Vagina (tissue), 2 donors: Measurements from ENCODE around the gene MAP3K9. TPM values are rescaled to one million over a fixed set of nuclear protein-coding genes. Genes with fewer than 3 reads are reported as not detected.

Experiments
- DNase-seq, 2 donors: peaks; one replicate each; pipeline ENCODE4 v3.0.0-alpha.2; 2017; ENCODE audit errors: extremely low spot score in 2 of 2
- H3K27ac ChIP-seq: fragments of 200-600 bp; sonication (generic); one replicate; pipeline ENCODE4 v1.5.1; 2019
- H3K27me3 ChIP-seq: fragments of 200-600 bp; sonication (generic); one replicate; pipeline ENCODE4 v1.5.1; 2019
- H3K36me3 ChIP-seq, 2 donors: fragments of 200-600 bp; sonication (generic); one replicate each; pipeline ENCODE4 v1.5.1; 2017 to 2019
- H3K4me1 ChIP-seq: fragments of 200-600 bp; sonication (generic); one replicate; pipeline ENCODE4 v1.5.1; 2019
- H3K4me3 ChIP-seq, 2 donors: fragments of 200-600 bp; sonication (generic); 1 replicate in 1 of 2; 2 replicates in 1 of 2; pipeline ENCODE4 v1.5.1; 2016 to 2019
- H3K9me3 ChIP-seq: fragments of 200-600 bp; sonication (generic); one replicate; pipeline ENCODE4 v1.5.1; 2019
- POLR2A ChIP-seq, 2 donors: fragments of 450-650 bp; IDR thresholded peaks; one replicate each; pipeline ENCODE4 v1.6.1; 2017; ENCODE audit warnings: antibody characterized with exemption in 2 of 2, mild to moderate bottlenecking in 2 of 2, moderate library complexity in 2 of 2
- POLR2AphosphoS5 ChIP-seq, 2 donors: sonication (generic); formaldehyde crosslinking; IDR thresholded peaks; one replicate each; pipeline ENCODE4 v1.9.0; 2017; ENCODE audit warnings: antibody characterized with exemption in 2 of 2, mild to moderate bottlenecking in 2 of 2, low read depth in 1 of 2; ENCODE audit not compliant: insufficient read depth in 1 of 2
- intact Hi-C: fragments of 100-400 bp; cut with DNase I; formaldehyde crosslinking; loops from one replicate; pipeline ENCODE4 v1.15.1; 2023
- total RNA-seq: library from RNA; depleted of rRNA; stranded (reverse); fragments of >200 nt; gene quantifications from one replicate; pipeline ENCODE4 v1.2.3, GENCODE V29; 2016
- TF ChIP-seq, protein P1 (sequence below), 3 experiments: fragments of 450-650 bp in 2 of 3; fragments of 200-600 bp in 1 of 3; sonication (generic) in 1 of 3; IDR thresholded peaks; one replicate each; pipeline ENCODE4 v1.5.1; 2017 to 2019; ENCODE audit warnings: antibody characterized with exemption in 3 of 3, mild to moderate bottlenecking in 2 of 3, moderate library complexity in 2 of 3

MAP3K9 gene
- total RNA-seq, 1 donor from 2014 or later = 11.5 TPM

DNA sequence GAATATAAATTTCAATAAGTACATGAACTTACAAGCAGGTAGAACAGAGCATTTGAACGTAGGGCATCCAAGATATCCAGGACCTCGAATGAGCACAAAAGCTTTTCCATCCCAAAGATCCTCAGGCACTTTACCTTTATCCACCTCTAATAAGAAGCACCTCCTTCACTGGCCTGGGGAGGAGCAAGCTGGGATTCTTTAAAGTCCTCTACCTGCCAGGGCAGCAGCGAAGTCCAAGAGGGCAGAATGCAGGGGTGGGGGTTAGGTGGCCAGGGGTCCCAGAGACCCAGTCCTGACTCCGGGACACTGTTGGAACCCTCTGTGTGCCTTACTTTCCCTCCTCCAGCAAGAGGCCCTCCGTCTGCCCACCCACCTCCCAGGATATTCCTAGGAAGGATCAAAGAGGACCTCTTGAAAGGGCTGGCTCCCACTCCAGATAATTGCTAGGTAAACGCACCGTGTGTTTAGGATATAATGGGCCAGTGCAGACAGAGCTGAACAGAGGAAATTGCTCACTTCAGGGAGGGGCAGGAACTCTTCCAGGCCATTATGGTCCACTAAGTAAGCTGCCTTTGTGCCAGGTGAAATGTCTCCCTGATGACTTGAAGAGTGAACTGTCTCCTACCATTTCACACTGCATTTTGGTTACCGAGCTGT, 99.5 kb downstream of the MAP3K9 start:
- no peaks in the 10 kb centered on the region for H3K9me3 ChIP-seq
- intact Hi-C loops = no loop called here
- no peaks in the 10 kb centered on the region for H3K27me3 ChIP-seq
- no peak overlapping the region for H3K27ac ChIP-seq
- DNase-seq = no peak
- TF ChIP-seq POLR2A (IDR thresholded peaks at IDR 0.05) = no peak
- TF ChIP-seq POLR2AphosphoS5 (IDR thresholded peaks at IDR 0.05; ENCODE audit: insufficient read depth in 1 of 2, low read depth in 1 of 2) = no peak
- TF ChIP-seq, protein P1, sequence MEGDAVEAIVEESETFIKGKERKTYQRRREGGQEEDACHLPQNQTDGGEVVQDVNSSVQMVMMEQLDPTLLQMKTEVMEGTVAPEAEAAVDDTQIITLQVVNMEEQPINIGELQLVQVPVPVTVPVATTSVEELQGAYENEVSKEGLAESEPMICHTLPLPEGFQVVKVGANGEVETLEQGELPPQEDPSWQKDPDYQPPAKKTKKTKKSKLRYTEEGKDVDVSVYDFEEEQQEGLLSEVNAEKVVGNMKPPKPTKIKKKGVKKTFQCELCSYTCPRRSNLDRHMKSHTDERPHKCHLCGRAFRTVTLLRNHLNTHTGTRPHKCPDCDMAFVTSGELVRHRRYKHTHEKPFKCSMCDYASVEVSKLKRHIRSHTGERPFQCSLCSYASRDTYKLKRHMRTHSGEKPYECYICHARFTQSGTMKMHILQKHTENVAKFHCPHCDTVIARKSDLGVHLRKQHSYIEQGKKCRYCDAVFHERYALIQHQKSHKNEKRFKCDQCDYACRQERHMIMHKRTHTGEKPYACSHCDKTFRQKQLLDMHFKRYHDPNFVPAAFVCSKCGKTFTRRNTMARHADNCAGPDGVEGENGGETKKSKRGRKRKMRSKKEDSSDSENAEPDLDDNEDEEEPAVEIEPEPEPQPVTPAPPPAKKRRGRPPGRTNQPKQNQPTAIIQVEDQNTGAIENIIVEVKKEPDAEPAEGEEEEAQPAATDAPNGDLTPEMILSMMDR (IDR thresholded peaks at IDR 0.05) = no peak
- no peaks in the 10 kb centered on the region for H3K36me3 ChIP-seq
- peaks cover 11% of the 10 kb centered on the region for H3K4me1 ChIP-seq
- H3K4me3 ChIP-seq = no peak overlapping the region

DNA sequence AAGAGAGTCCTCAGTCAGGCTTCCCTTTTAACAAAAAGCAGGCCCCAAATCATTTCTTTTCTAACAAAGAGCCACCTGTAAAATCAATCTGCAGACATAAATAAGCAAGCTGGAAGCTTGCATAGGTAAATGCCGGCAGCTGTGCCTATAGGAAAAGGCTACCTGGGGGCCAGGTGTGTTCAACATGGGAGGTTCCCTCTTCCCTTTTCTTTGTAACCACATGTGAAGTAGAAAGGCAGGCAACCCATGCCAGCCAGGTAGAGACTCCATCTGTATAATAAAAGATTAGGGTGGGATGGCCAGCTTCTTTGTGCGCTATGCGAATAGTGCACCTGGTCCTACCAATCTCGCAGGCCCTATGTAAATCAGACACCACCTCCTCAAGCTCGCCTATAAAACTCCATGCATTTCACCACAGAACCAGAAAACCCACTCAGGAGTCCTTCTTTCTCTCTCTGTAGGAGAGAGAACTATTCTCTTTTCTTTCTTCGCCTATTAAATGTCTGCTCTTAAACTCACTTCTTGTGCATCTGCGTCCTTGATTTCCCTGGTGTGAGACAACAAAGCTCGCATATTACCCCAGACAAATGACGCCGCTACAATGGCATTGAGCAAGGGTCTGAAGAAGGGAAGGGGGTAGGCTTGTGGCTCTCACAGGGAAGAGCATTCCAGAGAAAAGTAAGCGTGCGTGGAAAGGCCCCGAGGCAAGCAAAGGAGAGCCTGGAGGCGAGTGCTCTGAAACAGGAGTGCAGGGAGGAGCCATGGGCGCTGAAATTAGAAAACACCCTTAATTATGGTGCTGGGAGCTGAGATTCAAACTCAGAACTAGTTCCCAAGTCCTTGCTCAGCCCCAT, 100.4 kb downstream of the MAP3K9 start:
- DNase-seq = no peak
- no peaks in the 10 kb centered on the region for H3K27me3 ChIP-seq
- H3K36me3 ChIP-seq = no peaks in the 10 kb centered on the region
- intact Hi-C loops = no loop called here
- H3K27ac ChIP-seq = no peak overlapping the region
- no peak overlapping the region for H3K4me3 ChIP-seq
- H3K4me1 ChIP-seq = peaks cover 11% of the 10 kb centered on the region
- TF ChIP-seq POLR2A (IDR thresholded peaks at IDR 0.05) (no peak), POLR2AphosphoS5 (IDR thresholded peaks at IDR 0.05; ENCODE audit: insufficient read depth in 1 of 2, low read depth in 1 of 2) (no peak)
- TF ChIP-seq, protein P1 (IDR thresholded peaks at IDR 0.05) = no peak
- H3K9me3 ChIP-seq = no peaks in the 10 kb centered on the region

DNA sequence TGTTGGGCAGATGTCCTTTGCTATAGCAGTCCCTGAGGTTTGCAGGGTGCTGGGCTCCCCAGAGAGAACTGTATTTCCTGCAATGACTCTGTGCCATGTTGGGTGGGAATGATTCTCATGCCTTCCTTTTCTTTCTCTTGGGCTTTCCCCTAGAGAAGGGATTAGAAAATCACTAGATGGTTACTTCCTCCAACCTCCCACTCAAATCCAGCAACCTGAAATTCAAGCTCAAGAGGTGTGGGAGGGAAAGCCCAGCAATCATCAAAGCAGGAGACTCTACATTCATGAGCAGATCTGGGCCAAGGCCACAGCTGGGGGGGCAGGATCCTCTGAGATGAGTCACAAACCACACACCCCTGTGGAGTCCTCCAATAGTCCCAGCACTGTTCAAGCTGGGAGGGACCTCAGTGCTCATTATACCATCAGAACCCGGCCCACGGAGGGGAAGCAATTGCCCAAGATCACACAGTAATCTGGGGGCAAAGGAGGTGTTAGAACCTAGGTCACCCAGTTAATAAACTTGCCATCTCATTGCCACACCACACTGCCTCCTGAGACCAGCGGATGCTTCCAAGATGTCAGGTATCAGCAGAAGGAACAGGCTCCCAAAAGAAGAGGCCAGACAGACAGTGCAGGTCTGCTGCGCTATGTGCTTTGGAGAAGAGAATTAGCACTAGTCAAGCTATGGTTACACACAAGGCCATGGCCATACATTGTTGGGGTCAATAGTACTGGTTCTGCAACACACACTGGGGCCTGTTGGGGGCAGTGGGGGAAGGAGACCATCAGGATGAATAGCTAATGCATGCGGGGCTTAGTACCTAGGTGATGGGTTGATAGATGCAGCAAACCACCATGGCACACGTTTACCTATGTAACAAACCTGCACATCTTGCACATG, 101.9 kb downstream of the MAP3K9 start:
- Histone ChIP-seq H3K4me3 (no peak overlapping the region), H3K36me3 (no peaks in the 10 kb centered on the region), H3K27ac (no peak overlapping the region), H3K4me1 (no peaks in the 10 kb centered on the region), H3K9me3 (no peaks in the 10 kb centered on the region), H3K27me3 (no peaks in the 10 kb centered on the region)
- intact Hi-C loops = no loop called here
- TF ChIP-seq, protein P1 (IDR thresholded peaks at IDR 0.05) = no peak
- no peak for TF ChIP-seq POLR2A (IDR thresholded peaks at IDR 0.05)
- TF ChIP-seq POLR2AphosphoS5 (IDR thresholded peaks at IDR 0.05; ENCODE audit: insufficient read depth in 1 of 2, low read depth in 1 of 2) = no peak
- DNase-seq = no peak

DNA sequence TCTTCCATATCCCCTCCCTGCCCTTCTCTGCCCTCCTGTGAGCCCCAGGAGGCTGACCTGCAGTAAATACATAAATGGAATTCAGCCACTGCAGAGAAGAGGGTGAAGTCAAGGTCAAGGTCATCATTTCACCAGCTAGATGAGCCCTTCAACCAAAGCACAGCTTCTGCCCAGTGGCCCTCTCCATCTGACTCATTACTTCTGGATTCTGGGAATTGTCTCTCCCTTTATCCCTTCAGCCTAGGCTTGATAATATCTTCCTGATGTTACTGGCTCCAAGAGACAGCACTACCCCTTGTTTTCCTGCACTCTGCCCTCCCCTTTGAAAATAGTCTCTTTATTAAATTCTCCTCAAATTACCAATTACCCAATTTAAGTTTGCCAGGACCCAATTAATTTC, 103.1 kb downstream of the MAP3K9 start:
- DNase-seq = no peak
- Histone ChIP-seq H3K9me3 (no peaks in the 10 kb centered on the region), H3K4me3 (no peak overlapping the region), H3K27ac (no peak overlapping the region), H3K4me1 (no peaks in the 10 kb centered on the region), H3K36me3 (no peaks in the 10 kb centered on the region), H3K27me3 (no peaks in the 10 kb centered on the region)
- TF ChIP-seq POLR2AphosphoS5 (IDR thresholded peaks at IDR 0.05; ENCODE audit: insufficient read depth in 1 of 2, low read depth in 1 of 2) (no peak), POLR2A (IDR thresholded peaks at IDR 0.05) (no peak)
- TF ChIP-seq, protein P1 (IDR thresholded peaks at IDR 0.05) = no peak
- intact Hi-C loops = no loop called here
